ENCODE data around the gene SUN1. TPM values are rescaled to one million over a fixed set of nuclear protein-coding genes. Genes with fewer than 3 reads are reported as not detected.

The SUN1 gene
- total and polyA plus RNA-seq, 9 of the 15 experiments (the other 6 are each of a cell fraction or from before 2014, with no cell fraction given), result 36.8 to 132 (median 62.3) TPM

DNA sequence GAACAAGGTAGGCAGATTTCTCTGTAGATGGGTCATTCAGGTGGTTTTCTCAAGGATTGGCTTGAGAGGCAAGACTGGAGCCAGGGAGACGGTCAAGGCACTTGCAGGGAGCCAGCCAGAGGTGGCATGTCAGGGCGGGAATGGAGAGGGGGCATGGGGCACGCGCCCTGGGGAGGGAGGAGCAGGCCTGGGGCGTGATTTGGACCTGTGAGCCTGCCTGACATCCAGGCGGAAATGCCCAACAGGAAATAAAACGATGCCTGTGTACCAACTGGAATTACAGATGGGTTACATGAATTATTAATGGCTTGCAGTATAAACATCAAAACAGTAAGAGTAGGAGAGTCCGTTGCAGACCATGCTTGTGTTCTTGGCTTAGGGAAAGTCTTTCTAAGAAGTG is 8.6 kb upstream of the SUN1 start (continued):
- TF ChIP-seq, protein P1, sequence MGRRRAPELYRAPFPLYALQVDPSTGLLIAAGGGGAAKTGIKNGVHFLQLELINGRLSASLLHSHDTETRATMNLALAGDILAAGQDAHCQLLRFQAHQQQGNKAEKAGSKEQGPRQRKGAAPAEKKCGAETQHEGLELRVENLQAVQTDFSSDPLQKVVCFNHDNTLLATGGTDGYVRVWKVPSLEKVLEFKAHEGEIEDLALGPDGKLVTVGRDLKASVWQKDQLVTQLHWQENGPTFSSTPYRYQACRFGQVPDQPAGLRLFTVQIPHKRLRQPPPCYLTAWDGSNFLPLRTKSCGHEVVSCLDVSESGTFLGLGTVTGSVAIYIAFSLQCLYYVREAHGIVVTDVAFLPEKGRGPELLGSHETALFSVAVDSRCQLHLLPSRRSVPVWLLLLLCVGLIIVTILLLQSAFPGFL (CRISPR knock-in tag; IDR thresholded peaks at IDR 0.05), result no peak

DNA sequence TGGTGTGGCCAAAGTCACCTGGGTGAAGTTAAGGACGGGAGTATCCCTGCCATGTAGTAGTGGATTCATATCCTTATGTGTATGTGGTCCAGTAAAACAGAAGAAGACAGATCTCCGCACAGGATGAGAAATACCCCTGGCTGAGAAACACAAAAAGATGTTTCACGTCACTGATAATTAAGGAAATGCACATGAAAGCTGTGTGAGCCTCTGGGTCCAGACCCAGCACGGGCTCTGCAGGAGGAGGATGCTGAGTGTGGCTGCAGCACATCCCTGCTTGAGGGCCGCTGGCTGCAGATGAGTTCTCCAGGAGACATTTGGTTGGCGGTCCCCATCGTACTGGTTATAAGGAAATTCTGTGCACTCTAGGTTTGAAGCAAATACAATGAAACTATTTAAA is 8.2 kb upstream of the SUN1 start:
- in situ Hi-C loops (cut with MboI) (no loop called here), intact Hi-C loops (cut with micrococcal nuclease) (no loop called here)
- H2AFZ ChIP-seq (ENCODE audit: low read depth, low read length), result no peak overlapping the region
- H3K36me3 ChIP-seq (ENCODE audit: control insufficient read depth, insufficient read depth, low read length), result peaks cover 33% of the 10 kb centered on the region; the same call in 2 of the 3 replicates
- POLR2A ChIA-PET, result interaction anchor here (0.7 kb wide), 1 partner anchor 35 kb away, joined by 3 read pairs; no protein-coding TSS in a partner anchor
- no peak overlapping the region for H3K27ac ChIP-seq (ENCODE audit: extremely low read depth, low read depth, low read length)
- no peaks in the 10 kb centered on the region for H3K9me3 ChIP-seq (replicated peaks; ENCODE audit: control insufficient read depth, insufficient read depth, low read depth, low read length)
- WGBS (ENCODE audit: insufficient coverage, low coverage, missing lambda C conversion rate), result 94% methylated on average over 7 of the region's 7 CpGs
- TF ChIP-seq, protein P2, sequence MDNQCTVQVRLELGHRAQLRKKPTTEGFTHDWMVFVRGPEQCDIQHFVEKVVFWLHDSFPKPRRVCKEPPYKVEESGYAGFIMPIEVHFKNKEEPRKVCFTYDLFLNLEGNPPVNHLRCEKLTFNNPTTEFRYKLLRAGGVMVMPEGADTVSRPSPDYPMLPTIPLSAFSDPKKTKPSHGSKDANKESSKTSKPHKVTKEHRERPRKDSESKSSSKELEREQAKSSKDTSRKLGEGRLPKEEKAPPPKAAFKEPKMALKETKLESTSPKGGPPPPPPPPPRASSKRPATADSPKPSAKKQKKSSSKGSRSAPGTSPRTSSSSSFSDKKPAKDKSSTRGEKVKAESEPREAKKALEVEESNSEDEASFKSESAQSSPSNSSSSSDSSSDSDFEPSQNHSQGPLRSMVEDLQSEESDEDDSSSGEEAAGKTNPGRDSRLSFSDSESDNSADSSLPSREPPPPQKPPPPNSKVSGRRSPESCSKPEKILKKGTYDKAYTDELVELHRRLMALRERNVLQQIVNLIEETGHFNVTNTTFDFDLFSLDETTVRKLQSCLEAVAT (IDR thresholded peaks at IDR 0.05), result no peak
- TF ChIP-seq MYBL2 (IDR thresholded peaks at IDR 0.05; ENCODE audit: low read depth) (no peak), MYBL2 (CRISPR knock-in tag; IDR thresholded peaks at IDR 0.05; ENCODE audit: borderline replicate concordance) (no peak), HNRNPUL1 (IDR thresholded peaks at IDR 0.05; ENCODE audit: low read length) (no peak), NRF1 (conservative IDR thresholded peaks at IDR 0.05 in 1 of 2, IDR thresholded peaks at IDR 0.05 in 1 of 2) (no peak), LCOR (CRISPR knock-in tag; IDR thresholded peaks at IDR 0.05) (no peak), MCM3 (IDR thresholded peaks at IDR 0.05) (no peak), CAMTA2 (CRISPR knock-in tag; conservative IDR thresholded peaks at IDR 0.05) (no peak), TAF9B (IDR thresholded peaks at IDR 0.05; ENCODE audit: partially characterized antibody) (no peak), BHLHE40 (IDR thresholded peaks at IDR 0.05; ENCODE audit: low read length) (no peak), POLR2G (IDR thresholded peaks at IDR 0.05; ENCODE audit: low read depth, low read length) (no peak), C11orf30 (IDR thresholded peaks at IDR 0.05; ENCODE audit: low read depth) (no peak)
- TF ChIP-seq, protein P3, sequence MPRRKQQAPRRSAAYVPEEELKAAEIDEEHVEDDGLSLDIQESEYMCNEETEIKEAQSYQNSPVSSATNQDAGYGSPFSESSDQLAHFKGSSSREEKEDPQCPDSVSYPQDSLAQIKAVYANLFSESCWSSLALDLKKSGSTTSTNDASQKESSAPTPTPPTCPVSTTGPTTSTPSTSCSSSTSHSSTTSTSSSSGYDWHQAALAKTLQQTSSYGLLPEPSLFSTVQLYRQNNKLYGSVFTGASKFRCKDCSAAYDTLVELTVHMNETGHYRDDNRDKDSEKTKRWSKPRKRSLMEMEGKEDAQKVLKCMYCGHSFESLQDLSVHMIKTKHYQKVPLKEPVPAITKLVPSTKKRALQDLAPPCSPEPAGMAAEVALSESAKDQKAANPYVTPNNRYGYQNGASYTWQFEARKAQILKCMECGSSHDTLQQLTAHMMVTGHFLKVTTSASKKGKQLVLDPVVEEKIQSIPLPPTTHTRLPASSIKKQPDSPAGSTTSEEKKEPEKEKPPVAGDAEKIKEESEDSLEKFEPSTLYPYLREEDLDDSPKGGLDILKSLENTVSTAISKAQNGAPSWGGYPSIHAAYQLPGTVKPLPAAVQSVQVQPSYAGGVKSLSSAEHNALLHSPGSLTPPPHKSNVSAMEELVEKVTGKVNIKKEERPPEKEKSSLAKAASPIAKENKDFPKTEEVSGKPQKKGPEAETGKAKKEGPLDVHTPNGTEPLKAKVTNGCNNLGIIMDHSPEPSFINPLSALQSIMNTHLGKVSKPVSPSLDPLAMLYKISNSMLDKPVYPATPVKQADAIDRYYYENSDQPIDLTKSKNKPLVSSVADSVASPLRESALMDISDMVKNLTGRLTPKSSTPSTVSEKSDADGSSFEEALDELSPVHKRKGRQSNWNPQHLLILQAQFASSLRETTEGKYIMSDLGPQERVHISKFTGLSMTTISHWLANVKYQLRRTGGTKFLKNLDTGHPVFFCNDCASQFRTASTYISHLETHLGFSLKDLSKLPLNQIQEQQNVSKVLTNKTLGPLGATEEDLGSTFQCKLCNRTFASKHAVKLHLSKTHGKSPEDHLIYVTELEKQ (CRISPR knock-in tag; IDR thresholded peaks at IDR 0.05), result no peak
- TF ChIP-seq, protein P4, sequence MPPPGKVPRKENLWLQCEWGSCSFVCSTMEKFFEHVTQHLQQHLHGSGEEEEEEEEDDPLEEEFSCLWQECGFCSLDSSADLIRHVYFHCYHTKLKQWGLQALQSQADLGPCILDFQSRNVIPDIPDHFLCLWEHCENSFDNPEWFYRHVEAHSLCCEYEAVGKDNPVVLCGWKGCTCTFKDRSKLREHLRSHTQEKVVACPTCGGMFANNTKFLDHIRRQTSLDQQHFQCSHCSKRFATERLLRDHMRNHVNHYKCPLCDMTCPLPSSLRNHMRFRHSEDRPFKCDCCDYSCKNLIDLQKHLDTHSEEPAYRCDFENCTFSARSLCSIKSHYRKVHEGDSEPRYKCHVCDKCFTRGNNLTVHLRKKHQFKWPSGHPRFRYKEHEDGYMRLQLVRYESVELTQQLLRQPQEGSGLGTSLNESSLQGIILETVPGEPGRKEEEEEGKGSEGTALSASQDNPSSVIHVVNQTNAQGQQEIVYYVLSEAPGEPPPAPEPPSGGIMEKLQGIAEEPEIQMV (tag; conservative IDR thresholded peaks at IDR 0.05; ENCODE audit: low read depth), result no peak
- H3K4me2 ChIP-seq (ENCODE audit: insufficient read depth, low read length), result no peak overlapping the region
- no peaks in the 10 kb centered on the region for H3K27me3 ChIP-seq (ENCODE audit: control insufficient read depth in 2 of 2, insufficient read depth in 2 of 2, low read length in 2 of 2)
- H4K20me1 ChIP-seq (replicated peaks; ENCODE audit: control insufficient read depth, insufficient read depth, low read length), result peaks cover 18% of the 10 kb centered on the region; the same call in 1 of the 2 replicates
- DNase-seq (ENCODE audit: extremely low read depth in 1 of 4, low spot score in 3 of 4), result no peak
- BruUV-seq (replicated peaks), result no TSS peak
- peaks cover 15 to 20% of the 10 kb centered on the region in 2 experiments; a peak in 4 of 5 replicates for H3K4me1 ChIP-seq (replicated peaks in 1 of 2; ENCODE audit: control insufficient read depth in 2 of 2, insufficient read depth in 2 of 2, low read length in 2 of 2)
- no peak for ATAC-seq
- no peak for FAIRE-seq
- H3K9ac ChIP-seq (ENCODE audit: insufficient read depth in 1 of 2, low read depth in 2 of 2, low read length in 2 of 2), result no peak overlapping the region
- no peak overlapping the region for H3K4me3 ChIP-seq
- no peaks in the 10 kb centered on the region for H3K9me1 ChIP-seq (ENCODE audit: control insufficient read depth, insufficient read depth, low read length)
- peaks cover 97% of the 10 kb centered on the region for H3K79me2 ChIP-seq (ENCODE audit: control insufficient read depth, insufficient read depth, low read length)
- CTCF ChIA-PET (ENCODE audit: low intra/inter-chr PET ratio), result interaction anchor here (0.6 kb wide), 1 partner anchor 46 kb away, joined by 3 read pairs; no protein-coding TSS in a partner anchor
